PC-9 (cell line): ENCODE measurements around the gene PRKAG2. TPM values are rescaled to one million over a fixed set of nuclear protein-coding genes. Genes with fewer than 3 reads are reported as not detected.

Experiments used
- BruUV-seq: library from RNA; stranded (reverse); fragments of 400-500 nt; replicated peaks from 2 replicates; lab custom pipeline; 2021; lab: Mats Ljungman, UMichigan
- CTCF ChIA-PET: fragments of 300-600 bp; sonication (Branson Sonifier 250); formaldehyde crosslinking; loops from one replicate; lab custom pipeline; 2022; ENCODE audit warnings: antibody characterized with exemption; lab: Charles Lee
- POLR2A ChIA-PET: fragments of 300-600 bp; sonication (Branson Sonifier 250); formaldehyde crosslinking; loops from one replicate; lab custom pipeline; 2022; ENCODE audit warnings: antibody characterized with exemption; ENCODE audit not compliant: unreplicated experiment; lab: Charles Lee
- DNase-seq, 2 experiments: peaks; one replicate each; pipeline versions ENCODE4 v3.0.0 to v3.0.0-alpha.2; 2015 to 2022; ENCODE audit warnings: mixed read lengths in 1 of 2
- H2AFZ ChIP-seq: fragments of 200-600 bp; sonication (generic); 2 replicates; pipeline ENCODE4 v1.8.1; 2017; ENCODE audit warnings: antibody characterized with exemption
- H3F3A ChIP-seq: fragments of 200-600 bp; sonication (generic); 2 replicates; pipeline ENCODE4 v1.8.1; 2017; ENCODE audit warnings: antibody characterized with exemption, mild to moderate bottlenecking, low read depth; ENCODE audit not compliant: insufficient read depth
- H3K27ac ChIP-seq: fragments of 200-600 bp; sonication (generic); 2 replicates; pipeline ENCODE4 v1.6.1; 2016; ENCODE audit warnings: mixed run types
- H3K27me3 ChIP-seq: fragments of 200-600 bp; sonication (generic); 2 replicates; pipeline ENCODE4 v1.6.1; 2016; ENCODE audit warnings: low read depth, mixed run types; ENCODE audit not compliant: insufficient read depth
- H3K36me3 ChIP-seq: fragments of 200-600 bp; sonication (generic); 2 replicates; pipeline ENCODE4 v1.6.1; 2016; ENCODE audit warnings: low read depth, mixed run types
- H3K4me1 ChIP-seq: fragments of 200-600 bp; sonication (generic); replicated peaks from 2 replicates; pipeline ENCODE4 v1.6.1; 2016; ENCODE audit warnings: mixed run types; ENCODE audit not compliant: insufficient read depth
- H3K4me2 ChIP-seq: fragments of 200-600 bp; sonication (generic); 2 replicates; pipeline ENCODE4 v1.6.1; 2017; ENCODE audit warnings: mixed run types
- H3K4me3 ChIP-seq: fragments of 200-600 bp; sonication (generic); 2 replicates; pipeline ENCODE4 v1.6.1; 2016; ENCODE audit warnings: mixed run types
- H3K79me2 ChIP-seq: fragments of 200-600 bp; sonication (generic); 2 replicates; pipeline ENCODE4 v1.6.1; 2017; ENCODE audit warnings: low read depth, mixed run types
- H3K9me2 ChIP-seq: fragments of 200-600 bp; sonication (generic); 2 replicates; pipeline ENCODE4 v1.8.1; 2017; ENCODE audit warnings: mild to moderate bottlenecking; ENCODE audit not compliant: insufficient read depth
- H3K9me3 ChIP-seq: fragments of 200-600 bp; sonication (generic); 2 replicates; pipeline ENCODE4 v1.8.1; 2016; ENCODE audit warnings: low read depth; ENCODE audit not compliant: insufficient read depth
- H4K20me1 ChIP-seq: fragments of 200-600 bp; sonication (generic); 2 replicates; pipeline ENCODE4 v1.8.1; 2017; ENCODE audit not compliant: insufficient read depth
- EZH2 ChIP-seq: fragments of 200-600 bp; sonication (generic); IDR thresholded peaks from 2 replicates; pipeline ENCODE4 v1.8.0; 2017; ENCODE audit warnings: antibody characterized with exemption, low read depth
- intact Hi-C: fragments of 100-400 bp; cut with micrococcal nuclease; formaldehyde crosslinking; loops from one replicate; pipeline ENCODE4 v1.10.0; 2022; ENCODE audit not compliant: unreplicated experiment
- total RNA-seq: library from RNA; stranded (reverse); gene quantifications from 2 replicates; pipeline ENCODE4 v1.2.3, GENCODE V29; 2021
- TF ChIP-seq, protein P1 (sequence below): fragments of 200-600 bp; sonication (generic); conservative IDR thresholded peaks from 2 replicates; pipeline ENCODE4 v1.6.1; 2017; ENCODE audit warnings: mixed run types, antibody characterized with exemption, mild to moderate bottlenecking, moderate library complexity

Gene PRKAG2
- total RNA-seq, 1 experiment from 2014 or later, result 37.3 TPM

DNA sequence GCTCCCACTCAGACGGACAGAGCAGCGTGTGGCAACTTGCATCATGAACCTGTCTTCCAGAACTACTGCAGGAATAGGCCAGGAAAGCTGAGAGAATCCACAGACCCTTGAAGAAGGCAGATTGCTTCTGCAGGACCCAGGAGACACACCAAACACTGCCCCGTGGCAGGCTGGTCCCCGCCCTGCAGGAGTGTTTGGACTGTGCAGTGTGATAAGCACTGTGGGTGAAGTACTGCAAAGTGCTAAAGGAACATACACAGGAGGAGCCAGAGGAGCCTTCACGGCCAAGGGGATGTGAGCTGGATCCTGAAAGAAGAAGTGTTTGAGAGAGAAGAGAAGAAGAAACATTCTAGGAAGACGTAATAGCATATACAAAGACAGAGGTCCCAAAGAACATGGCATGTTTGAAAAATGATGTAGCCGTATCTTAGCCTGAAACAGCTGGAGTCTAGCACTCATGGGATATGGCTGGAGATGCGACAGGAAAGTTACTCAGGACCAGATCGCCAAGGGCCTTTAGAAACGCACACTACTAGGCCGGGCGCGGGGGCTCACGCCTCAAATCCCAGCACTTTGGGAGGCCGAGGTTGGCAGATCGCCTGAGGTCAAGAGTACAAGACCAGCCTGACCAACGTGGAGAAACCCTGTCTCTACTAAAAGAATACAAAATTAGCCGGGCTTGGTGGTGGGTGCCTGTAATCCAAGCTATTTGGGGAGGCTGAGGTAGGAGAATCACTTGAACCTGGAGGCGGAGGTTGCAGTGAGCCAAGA is 260.3 kb downstream of the PRKAG2 start:
- Histone ChIP-seq H3K4me2 (no peak overlapping the region), H3F3A (no peaks in the 10 kb centered on the region; the same call in 1 of the 2 replicates), H2AFZ (no peak overlapping the region), H3K79me2 (peaks cover 14% of the 10 kb centered on the region), H3K9me2 (no peaks in the 10 kb centered on the region), H3K4me3 (no peak overlapping the region), H3K36me3 (no peaks in the 10 kb centered on the region), H3K27me3 (no peaks in the 10 kb centered on the region), H3K9me3 (no peaks in the 10 kb centered on the region), H3K27ac (no peak overlapping the region), H3K4me1 (no peaks in the 10 kb centered on the region), H4K20me1 (peaks cover 3% of the 10 kb centered on the region; the same call in 1 of the 2 replicates)
- TF ChIP-seq, protein P1, sequence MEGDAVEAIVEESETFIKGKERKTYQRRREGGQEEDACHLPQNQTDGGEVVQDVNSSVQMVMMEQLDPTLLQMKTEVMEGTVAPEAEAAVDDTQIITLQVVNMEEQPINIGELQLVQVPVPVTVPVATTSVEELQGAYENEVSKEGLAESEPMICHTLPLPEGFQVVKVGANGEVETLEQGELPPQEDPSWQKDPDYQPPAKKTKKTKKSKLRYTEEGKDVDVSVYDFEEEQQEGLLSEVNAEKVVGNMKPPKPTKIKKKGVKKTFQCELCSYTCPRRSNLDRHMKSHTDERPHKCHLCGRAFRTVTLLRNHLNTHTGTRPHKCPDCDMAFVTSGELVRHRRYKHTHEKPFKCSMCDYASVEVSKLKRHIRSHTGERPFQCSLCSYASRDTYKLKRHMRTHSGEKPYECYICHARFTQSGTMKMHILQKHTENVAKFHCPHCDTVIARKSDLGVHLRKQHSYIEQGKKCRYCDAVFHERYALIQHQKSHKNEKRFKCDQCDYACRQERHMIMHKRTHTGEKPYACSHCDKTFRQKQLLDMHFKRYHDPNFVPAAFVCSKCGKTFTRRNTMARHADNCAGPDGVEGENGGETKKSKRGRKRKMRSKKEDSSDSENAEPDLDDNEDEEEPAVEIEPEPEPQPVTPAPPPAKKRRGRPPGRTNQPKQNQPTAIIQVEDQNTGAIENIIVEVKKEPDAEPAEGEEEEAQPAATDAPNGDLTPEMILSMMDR, result no peak
- TF ChIP-seq EZH2, result no peak
- no peak for DNase-seq
- intact Hi-C loops, result no loop called here
- POLR2A ChIA-PET, result no interaction called here
- CTCF ChIA-PET, result no interaction called here
- no TSS peak for BruUV-seq

DNA sequence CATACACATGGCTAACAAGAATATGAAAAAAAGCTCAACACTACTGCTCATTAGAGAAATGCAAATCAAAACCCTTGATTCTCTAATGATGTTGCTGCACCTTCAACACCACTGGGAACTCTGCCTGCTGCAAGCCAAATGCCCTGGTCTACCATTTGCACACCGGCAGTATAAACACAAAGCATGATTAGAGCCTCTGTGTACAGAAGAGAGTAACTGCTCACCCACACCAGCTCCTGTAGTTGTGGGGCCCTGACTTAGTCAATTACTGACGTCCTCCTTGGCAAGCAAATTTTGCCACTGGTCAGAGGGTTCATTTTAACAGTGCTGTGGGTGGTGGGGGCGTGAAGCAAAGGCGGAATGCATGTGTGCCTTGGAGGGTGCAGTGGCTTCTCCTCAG is 261.1 kb downstream of the PRKAG2 start:
- Histone ChIP-seq H3K27ac (no peak overlapping the region), H3K4me1 (no peaks in the 10 kb centered on the region), H4K20me1 (peaks cover 3% of the 10 kb centered on the region), H3K9me2 (no peaks in the 10 kb centered on the region), H2AFZ (no peak overlapping the region), H3K36me3 (no peaks in the 10 kb centered on the region), H3K27me3 (no peaks in the 10 kb centered on the region), H3F3A (peaks cover 5% of the 10 kb centered on the region; the same call in 1 of the 2 replicates), H3K4me2 (no peak overlapping the region), H3K9me3 (no peaks in the 10 kb centered on the region), H3K4me3 (no peak overlapping the region), H3K79me2 (peaks cover 13% of the 10 kb centered on the region)
- POLR2A ChIA-PET, result no interaction called here
- no peak for DNase-seq
- TF ChIP-seq, protein P1, result no peak
- no peak for TF ChIP-seq EZH2
- no TSS peak for BruUV-seq
- intact Hi-C loops, result no loop called here
- CTCF ChIA-PET, result interaction anchor here (0.6 kb wide), 1 partner anchor 65 kb away, joined by 7 read pairs; no protein-coding TSS in a partner anchor

DNA sequence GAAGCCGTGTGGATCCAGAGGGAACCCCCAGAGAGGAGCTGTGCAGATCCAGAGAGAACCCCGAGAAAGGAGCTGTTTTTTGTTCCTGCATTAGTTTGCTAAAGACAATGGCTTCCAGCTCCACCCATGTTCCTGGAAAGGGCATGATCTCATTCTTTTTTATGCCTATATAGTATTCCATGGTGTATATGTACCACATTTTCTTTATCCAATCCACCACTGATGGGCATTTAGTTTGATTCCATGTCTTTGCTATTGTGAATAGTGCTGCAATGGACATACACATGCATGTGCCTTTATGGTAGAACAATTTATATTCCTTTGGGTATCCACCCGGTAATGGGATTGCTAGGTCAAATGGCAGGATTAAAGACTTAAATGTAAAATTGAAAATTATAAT is 261.9 kb downstream of the PRKAG2 start:
- BruUV-seq, result no TSS peak
- intact Hi-C loops, result no loop called here
- CTCF ChIA-PET, result no interaction called here

More for the DNA sequence above, 261.9 kb downstream of the PRKAG2 start:
- no peak overlapping the region for H3K4me2 ChIP-seq
- H3K4me1 ChIP-seq, result no peaks in the 10 kb centered on the region
- H4K20me1 ChIP-seq, result peaks cover 3% of the 10 kb centered on the region
- H2AFZ ChIP-seq, result no peak overlapping the region
- peaks cover 13% of the 10 kb centered on the region for H3K79me2 ChIP-seq
- no peaks in the 10 kb centered on the region for H3K36me3 ChIP-seq
- no peaks in the 10 kb centered on the region for H3K9me2 ChIP-seq
- POLR2A ChIA-PET, result no interaction called here
- H3K9me3 ChIP-seq, result no peaks in the 10 kb centered on the region
- DNase-seq, result no peak
- no peaks in the 10 kb centered on the region for H3K27me3 ChIP-seq
- peaks cover 5% of the 10 kb centered on the region; the same call in 1 of the 2 replicates for H3F3A ChIP-seq
- no peak overlapping the region for H3K27ac ChIP-seq
- H3K4me3 ChIP-seq, result no peak overlapping the region
- no peak for TF ChIP-seq EZH2
- TF ChIP-seq, protein P1, result no peak
